K562 (cell line): Measurements from ENCODE around the gene SETD1B. TPM values are rescaled to one million over a fixed set of nuclear protein-coding genes. Genes with fewer than 3 reads are reported as not detected.

Source experiments
- ATAC-seq: fragments of 200-7000 bp; cut with Tn5 transposase; 3 replicates; pipeline ENCODE4 v1.9.1; 2020; ENCODE audit warnings: moderate library complexity
- BruUV-seq: library from RNA; stranded (reverse); fragments of 400-500 nt; replicated peaks from 2 replicates; lab custom pipeline; 2021; lab: Mats Ljungman, UMichigan
- CTCF ChIA-PET: fragments of 300-600 bp; formaldehyde crosslinking; extraction: SDS; loops from one replicate; lab custom pipeline; 2021; ENCODE audit warnings: low intra/inter-chr PET ratio; lab: Yijun Ruan, JAX
- POLR2A ChIA-PET: fragments of 300-600, 350-650 bp; sonication (Branson Sonifier 250); formaldehyde crosslinking; extraction: SDS; loops from one replicate; lab custom pipeline; 2021; ENCODE audit warnings: antibody characterized with exemption, inconsistent platforms; lab: Yijun Ruan, JAX
- DNase-seq, 4 experiments: peaks; one replicate each; pipeline versions ENCODE4 v3.0.0 to v3.0.0-alpha.2; 2011 to 2018; ENCODE audit warnings: low spot score in 3 of 4, mixed read lengths in 3 of 4; ENCODE audit errors: extremely low read depth in 1 of 4
- FAIRE-seq: peaks from 2 replicates; lab custom pipeline; 2011; peaks lifted over from hg19 to GRCh38; lab: Jason Lieb, UNC
- H2AFZ ChIP-seq: 2 replicates; pipeline ENCODE4 v1.6.0; 2011; ENCODE audit warnings: low read depth, low read length, control low read depth, inconsistent platforms
- H3K27ac ChIP-seq: fragments of 200-600 bp; 3 replicates; pipeline ENCODE4 v1.8.0; 2011; ENCODE audit warnings: low read depth, mild to moderate bottlenecking, control low read depth, inconsistent platforms, low read length, moderate library complexity, mixed read lengths; ENCODE audit errors: extremely low read depth
- H3K27me3 ChIP-seq, 2 experiments: fragments of 300-600 bp in 1 of 2; 2 replicates in 1 of 2; 3 replicates in 1 of 2; pipeline versions ENCODE4 v1.6.0 to v1.8.0; 2011; ENCODE audit warnings: inconsistent platforms in 2 of 2, low read length in 2 of 2, mild to moderate bottlenecking in 1 of 2, mixed read lengths in 1 of 2, moderate library complexity in 1 of 2; ENCODE audit not compliant: control insufficient read depth in 2 of 2, insufficient read depth in 2 of 2
- H3K36me3 ChIP-seq: fragments of 300-600 bp; 3 replicates; pipeline ENCODE4 v1.8.0; 2011; ENCODE audit warnings: mild to moderate bottlenecking, low read length, inconsistent platforms; ENCODE audit not compliant: control insufficient read depth, insufficient read depth
- H3K4me1 ChIP-seq, 2 experiments: fragments of 200-600 bp in 1 of 2; replicated peaks in 1 of 2; 2 replicates in 1 of 2; 3 replicates in 1 of 2; pipeline versions ENCODE4 v1.5.1 to v1.8.0; 2011; ENCODE audit warnings: inconsistent platforms in 2 of 2, low read length in 2 of 2, mild to moderate bottlenecking in 1 of 2, mixed read lengths in 1 of 2, moderate library complexity in 1 of 2; ENCODE audit not compliant: control insufficient read depth in 2 of 2, insufficient read depth in 2 of 2
- H3K4me2 ChIP-seq: 2 replicates; pipeline ENCODE4 v1.6.1; 2011; ENCODE audit warnings: low read length, control low read depth, inconsistent platforms, mixed read lengths; ENCODE audit not compliant: insufficient read depth
- H3K4me3 ChIP-seq: fragments of 200-600 bp; sonication (generic), shearing (Covaris generic); 2 replicates; pipeline ENCODE4 v1.5.1; 2016; ENCODE audit warnings: control low read depth, inconsistent platforms
- H3K79me2 ChIP-seq: fragments of 200-600 bp; 3 replicates; pipeline ENCODE4 v1.8.0; 2011; ENCODE audit warnings: low read length, inconsistent platforms; ENCODE audit not compliant: control insufficient read depth, insufficient read depth
- H3K9ac ChIP-seq, 2 experiments: 2 replicates each; pipeline versions ENCODE4 v1.6.0 to v1.6.1; 2011; ENCODE audit warnings: low read depth in 2 of 2, low read length in 2 of 2, control low read depth in 1 of 2, inconsistent platforms in 1 of 2, mild to moderate bottlenecking in 1 of 2, mixed read lengths in 1 of 2; ENCODE audit not compliant: insufficient read depth in 1 of 2
- H3K9me1 ChIP-seq: one replicate; pipeline ENCODE4 v1.6.0; 2011; ENCODE audit warnings: inconsistent platforms, mild to moderate bottlenecking, low read length, moderate library complexity; ENCODE audit not compliant: control insufficient read depth, insufficient read depth
- H3K9me3 ChIP-seq: replicated peaks from 2 replicates; pipeline ENCODE4 v1.5.1; 2011; ENCODE audit warnings: low read depth, low read length, inconsistent platforms; ENCODE audit not compliant: control insufficient read depth, insufficient read depth
- H4K20me1 ChIP-seq: replicated peaks from 2 replicates; pipeline ENCODE4 v1.6.1; 2011; ENCODE audit warnings: low read length, inconsistent platforms, mixed read lengths; ENCODE audit not compliant: control insufficient read depth, insufficient read depth
- DDX20 ChIP-seq: fragments of 450-650 bp; IDR thresholded peaks from 2 replicates; pipeline ENCODE4 v1.6.1; 2016; ENCODE audit warnings: missing genetic modification characterization, low read depth, mild to moderate bottlenecking, missing compliant biosample characterization, moderate library complexity
- ELF4 ChIP-seq: fragments of 450-650 bp; formaldehyde crosslinking; IDR thresholded peaks from 2 replicates; pipeline ENCODE4 v1.4.0; 2022; ENCODE audit warnings: missing genetic modification characterization
- EP400 ChIP-seq: fragments of 450-650 bp; IDR thresholded peaks from 2 replicates; pipeline ENCODE4 v1.6.1; 2017; ENCODE audit warnings: antibody characterized with exemption, mild to moderate bottlenecking, moderate library complexity
- ESRRB ChIP-seq: fragments of 250-450 bp; sonication (Bioruptor Pico); IDR thresholded peaks from 2 replicates; pipeline ENCODE4 v1.5.0; 2020; ENCODE audit warnings: mild to moderate bottlenecking, moderate library complexity, borderline replicate concordance
- KAT2B ChIP-seq: IDR thresholded peaks from one replicate; pipeline ENCODE4 v1.6.1; 2012; ENCODE audit warnings: low read depth, mild to moderate bottlenecking, control low read depth, inconsistent platforms, low read length, moderate library complexity
- RBM15 ChIP-seq: fragments of 200-400 bp; formaldehyde crosslinking; IDR thresholded peaks from 2 replicates; pipeline ENCODE4 v1.6.1; 2018; ENCODE audit warnings: mild to moderate bottlenecking, low read length, moderate library complexity; ENCODE audit not compliant: insufficient read depth
- RNF2 ChIP-seq: sonication (generic); IDR thresholded peaks from 2 replicates; pipeline ENCODE4 v1.6.1; 2016
- SIRT6 ChIP-seq: IDR thresholded peaks from one replicate; pipeline ENCODE4 v1.6.1; 2012; ENCODE audit warnings: low read depth, mild to moderate bottlenecking, control low read depth, inconsistent platforms, low read length, moderate library complexity
- TAF1 ChIP-seq: IDR thresholded peaks from 2 replicates; pipeline ENCODE4 v1.6.1; 2011; ENCODE audit warnings: mild to moderate bottlenecking, low read length, moderate library complexity; ENCODE audit not compliant: insufficient read depth, control insufficient read depth, severe bottlenecking; ENCODE audit errors: extremely low read depth
- TEAD4 ChIP-seq, 2 experiments: sonication (generic) in 1 of 2; formaldehyde crosslinking in 1 of 2; IDR thresholded peaks; 2 replicates each; pipeline versions ENCODE4 v1.6.1 to v1.8.0; 2012 to 2022; ENCODE audit warnings: borderline replicate concordance in 1 of 2, inconsistent platforms in 1 of 2, low read length in 1 of 2, mild to moderate bottlenecking in 1 of 2, missing genetic modification reagents in 1 of 2
- ZBTB17 ChIP-seq: fragments of 450-650 bp; formaldehyde crosslinking; IDR thresholded peaks from 2 replicates; pipeline ENCODE4 v1.4.0; 2020; ENCODE audit warnings: mild to moderate bottlenecking
- WGBS: fragments of 100-300 bp; shearing (Covaris generic); methylation state at CpG from one replicate; pipeline ENCODE4 v1.1.6; 2016; ENCODE audit warnings: low coverage, mixed read lengths; ENCODE audit not compliant: insufficient coverage; ENCODE audit errors: missing lambda C conversion rate; 5-methylcytosine and 5-hydroxymethylcytosine counted together
- in situ Hi-C: fragments of 300-500 bp; cut with MboI; formaldehyde crosslinking; loops from 4 replicates; pipeline ENCODE4 v1.15.0; 2018; ENCODE audit warnings: inconsistent platforms, mixed read lengths
- intact Hi-C: fragments of 100-400 bp; cut with micrococcal nuclease; formaldehyde crosslinking; loops from 2 replicates; pipeline ENCODE4 v1.14.2; 2022
- polyA plus RNA-seq, 8 experiments: library from polyadenylated mRNA; depleted of rRNA in 4 of 8; stranded (reverse) in 5 of 8; unstranded in 3 of 8; fragments of >200 nt; fragmentation: Nextera tagmentation in 2 of 8; fragmentation: Illumina TruSeq in 1 of 8; extraction: Ambion mirVana in 2 of 8; extraction: Trizol in 1 of 8; gene quantifications; 2 replicates each; pipeline versions ENCODE4 v1.2.1 to v1.2.3, GENCODE V29; 2011 to 2014; ENCODE audit warnings: inconsistent platforms in 1 of 8, missing spikeins in 1 of 8
- total RNA-seq, 7 experiments: library from RNA; depleted of rRNA in 6 of 7; stranded (reverse); fragments of >200 nt in 6 of 7; fragmentation: Illumina TruSeq in 2 of 7; extraction: Trizol in 2 of 7; gene quantifications; 2 replicates each; pipeline versions ENCODE4 v1.2.1 to v1.2.3, GENCODE V29; 2011 to 2021; ENCODE audit warnings: low replicate concordance in 1 of 7
- TF ChIP-seq, protein P1 (sequence below): sonication (generic); formaldehyde crosslinking; IDR thresholded peaks from 2 replicates; pipeline ENCODE4 v1.8.1; 2023; ENCODE audit warnings: mild to moderate bottlenecking, missing genetic modification reagents
- TF ChIP-seq, protein P2 (sequence below), 2 experiments: fragments of 450-650 bp; conservative IDR thresholded peaks; 2 replicates each; pipeline ENCODE4 v1.6.1; 2017; ENCODE audit warnings: mild to moderate bottlenecking in 2 of 2, moderate library complexity in 2 of 2
- TF ChIP-seq, protein P3 (sequence below): fragments of 250-450 bp; sonication (Bioruptor Pico); IDR thresholded peaks from 2 replicates; pipeline ENCODE4 v1.5.1; 2021; ENCODE audit warnings: mild to moderate bottlenecking
- TF ChIP-seq, protein P4 (sequence below): sonication (generic); formaldehyde crosslinking; IDR thresholded peaks from 2 replicates; pipeline ENCODE4 v1.9.0; 2022; ENCODE audit warnings: mild to moderate bottlenecking, missing genetic modification reagents

The SETD1B gene
- total and polyA plus RNA-seq, 9 of the 15 experiments (the other 6 are each of a cell fraction or from before 2014, with no cell fraction given) = 0.48 to 26.6 (median 2.3) TPM

DNA sequence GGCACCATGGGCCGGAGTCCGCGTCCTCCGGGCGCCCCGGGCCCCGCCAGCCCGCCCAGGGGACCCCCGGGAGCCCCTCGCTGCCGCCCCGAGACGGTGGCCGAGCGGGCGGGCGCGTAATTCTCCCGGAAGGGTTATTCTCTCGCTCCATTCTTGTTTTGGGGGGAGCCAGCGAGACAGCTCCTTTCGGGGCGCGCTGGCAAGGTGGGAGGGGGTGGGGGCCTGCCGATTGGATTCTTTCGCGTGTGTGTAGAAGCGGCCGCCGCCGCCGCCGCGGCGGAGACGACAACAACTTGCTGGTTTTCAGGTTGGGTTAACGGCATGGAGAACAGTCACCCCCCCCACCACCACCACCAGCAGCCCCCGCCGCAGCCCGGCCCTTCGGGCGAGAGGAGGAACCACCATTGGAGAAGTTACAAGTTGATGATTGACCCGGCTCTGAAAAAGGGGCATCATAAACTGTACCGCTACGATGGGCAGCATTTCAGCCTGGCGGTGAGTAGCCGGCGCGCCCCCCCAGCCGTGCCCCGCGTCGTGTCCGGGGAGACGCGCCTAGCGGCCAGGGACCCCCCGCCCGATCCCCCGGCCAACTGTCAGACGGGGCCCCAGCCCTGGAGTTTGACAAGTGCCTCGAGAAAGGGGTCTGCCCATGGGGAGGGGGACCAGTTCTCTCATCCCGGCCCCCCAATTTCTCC lies 755 bp downstream of the SETD1B start:
- FAIRE-seq = no peak
- no peaks in the 10 kb centered on the region for H3K9me3 ChIP-seq
- WGBS = 0% methylated on average over 9 of the region's 63 CpGs
- ChIA-PET POLR2A (interaction anchor here (1.0 to 12.1 kb wide), 4 partner anchors 6 to 56 kb away, joined by 3 to 194 read pairs (median 40); partner anchors contain the start of gene RHOF), CTCF (no interaction called here)
- BruUV-seq = no TSS peak
- no peaks in the 10 kb centered on the region for H3K9me1 ChIP-seq
- peak in 2 of 4 experiments; percentile 34 to 66 for DNase-seq
- H3K4me3 ChIP-seq = peak overlapping the region; percentile 80
- no peak for ATAC-seq
- peaks cover 84% of the 10 kb centered on the region for H3K79me2 ChIP-seq
- H3K36me3 ChIP-seq = peaks cover 38% of the 10 kb centered on the region
- peak overlapping the region; percentile 84 for H3K4me2 ChIP-seq
- H3K27ac ChIP-seq = peak overlapping the region; percentile 99
- peaks cover 9 to 56% of the 10 kb centered on the region in 2 experiments; a peak in 4 of 5 replicates for H3K4me1 ChIP-seq
- H3K27me3 ChIP-seq = no peaks in the 10 kb centered on the region
- H3K9ac ChIP-seq = peak overlapping the region; percentile 79 to 92
- no peak overlapping the region for H2AFZ ChIP-seq
- in situ Hi-C loops = no loop called here
- H4K20me1 ChIP-seq = 0 out of 2 replicates have a peak, but pooled peaks cover 3% of the 10 kb centered on the region
- intact Hi-C loops = no loop called here
- TF ChIP-seq DDX20 (tag) (no peak), RNF2 (no peak), KAT2B (no peak), ELF4 (CRISPR knock-in tag) (no peak), RBM15 (no peak), EP400 (no peak), ESRRB (CRISPR knock-in tag) (no peak), SIRT6 (no peak), ZBTB17 (CRISPR knock-in tag) (no peak), TAF1 (peak; percentile 17), TEAD4 (IDR thresholded peaks at IDR 0.05; ENCODE audit: low read length) (no peak), TEAD4 (CRISPR knock-in tag; IDR thresholded peaks at IDR 0.05; ENCODE audit: borderline replicate concordance) (no peak)
- TF ChIP-seq, protein P1, sequence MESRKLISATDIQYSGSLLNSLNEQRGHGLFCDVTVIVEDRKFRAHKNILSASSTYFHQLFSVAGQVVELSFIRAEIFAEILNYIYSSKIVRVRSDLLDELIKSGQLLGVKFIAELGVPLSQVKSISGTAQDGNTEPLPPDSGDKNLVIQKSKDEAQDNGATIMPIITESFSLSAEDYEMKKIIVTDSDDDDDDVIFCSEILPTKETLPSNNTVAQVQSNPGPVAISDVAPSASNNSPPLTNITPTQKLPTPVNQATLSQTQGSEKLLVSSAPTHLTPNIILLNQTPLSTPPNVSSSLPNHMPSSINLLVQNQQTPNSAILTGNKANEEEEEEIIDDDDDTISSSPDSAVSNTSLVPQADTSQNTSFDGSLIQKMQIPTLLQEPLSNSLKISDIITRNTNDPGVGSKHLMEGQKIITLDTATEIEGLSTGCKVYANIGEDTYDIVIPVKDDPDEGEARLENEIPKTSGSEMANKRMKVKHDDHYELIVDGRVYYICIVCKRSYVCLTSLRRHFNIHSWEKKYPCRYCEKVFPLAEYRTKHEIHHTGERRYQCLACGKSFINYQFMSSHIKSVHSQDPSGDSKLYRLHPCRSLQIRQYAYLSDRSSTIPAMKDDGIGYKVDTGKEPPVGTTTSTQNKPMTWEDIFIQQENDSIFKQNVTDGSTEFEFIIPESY (CRISPR knock-in tag) = no peak
- TF ChIP-seq, protein P2, sequence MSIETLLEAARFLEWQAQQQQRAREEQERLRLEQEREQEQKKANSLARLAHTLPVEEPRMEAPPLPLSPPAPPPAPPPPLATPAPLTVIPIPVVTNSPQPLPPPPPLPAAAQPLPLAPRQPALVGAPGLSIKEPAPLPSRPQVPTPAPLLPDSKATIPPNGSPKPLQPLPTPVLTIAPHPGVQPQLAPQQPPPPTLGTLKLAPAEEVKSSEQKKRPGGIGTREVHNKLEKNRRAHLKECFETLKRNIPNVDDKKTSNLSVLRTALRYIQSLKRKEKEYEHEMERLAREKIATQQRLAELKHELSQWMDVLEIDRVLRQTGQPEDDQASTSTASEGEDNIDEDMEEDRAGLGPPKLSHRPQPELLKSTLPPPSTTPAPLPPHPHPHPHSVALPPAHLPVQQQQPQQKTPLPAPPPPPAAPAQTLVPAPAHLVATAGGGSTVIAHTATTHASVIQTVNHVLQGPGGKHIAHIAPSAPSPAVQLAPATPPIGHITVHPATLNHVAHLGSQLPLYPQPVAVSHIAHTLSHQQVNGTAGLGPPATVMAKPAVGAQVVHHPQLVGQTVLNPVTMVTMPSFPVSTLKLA (conservative IDR thresholded peaks at IDR 0.05) = peak in 1 of 2 experiments; percentile 35; a peak in 1 of 4 replicates
- TF ChIP-seq, protein P3, sequence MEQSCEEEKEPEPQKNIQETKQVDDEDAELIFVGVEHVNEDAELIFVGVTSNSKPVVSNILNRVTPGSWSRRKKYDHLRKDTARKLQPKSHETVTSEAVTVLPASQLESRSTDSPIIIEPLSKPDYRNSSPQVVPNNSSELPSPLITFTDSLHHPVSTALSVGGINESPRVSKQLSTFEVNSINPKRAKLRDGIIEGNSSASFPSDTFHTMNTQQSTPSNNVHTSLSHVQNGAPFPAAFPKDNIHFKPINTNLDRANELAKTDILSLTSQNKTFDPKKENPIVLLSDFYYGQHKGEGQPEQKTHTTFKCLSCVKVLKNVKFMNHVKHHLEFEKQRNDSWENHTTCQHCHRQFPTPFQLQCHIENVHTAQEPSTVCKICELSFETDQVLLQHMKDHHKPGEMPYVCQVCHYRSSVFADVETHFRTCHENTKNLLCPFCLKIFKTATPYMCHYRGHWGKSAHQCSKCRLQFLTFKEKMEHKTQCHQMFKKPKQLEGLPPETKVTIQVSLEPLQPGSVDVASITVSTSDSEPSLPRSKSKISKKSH = no peak
- TF ChIP-seq, protein P4, sequence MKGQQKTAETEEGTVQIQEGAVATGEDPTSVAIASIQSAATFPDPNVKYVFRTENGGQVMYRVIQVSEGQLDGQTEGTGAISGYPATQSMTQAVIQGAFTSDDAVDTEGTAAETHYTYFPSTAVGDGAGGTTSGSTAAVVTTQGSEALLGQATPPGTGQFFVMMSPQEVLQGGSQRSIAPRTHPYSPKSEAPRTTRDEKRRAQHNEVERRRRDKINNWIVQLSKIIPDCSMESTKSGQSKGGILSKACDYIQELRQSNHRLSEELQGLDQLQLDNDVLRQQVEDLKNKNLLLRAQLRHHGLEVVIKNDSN (CRISPR knock-in tag) = no peak
